Hematopoietic multipotent progenitor cell (in vitro differentiated cells): Measurements from ENCODE around the gene C19orf47. TPM values are rescaled to one million over a fixed set of nuclear protein-coding genes. Genes with fewer than 3 reads are reported as not detected.
"Not testable (repeated sequence)": the region's sequence is repeated elsewhere in the genome, so short reads cannot be mapped to it uniquely, and the experiment has no call there.

Experiments used
- DNase-seq, 3 donors: peaks; one replicate each; pipeline ENCODE4 v3.0.0-alpha.2; 2011 to 2015; ENCODE audit warnings: low read depth in 2 of 3, low spot score in 2 of 3
- total RNA-seq: library from RNA; depleted of rRNA; stranded (reverse); fragments of >200 nt; gene quantifications from one replicate; pipeline ENCODE4 v1.2.3, GENCODE V29; 2012

C19orf47 gene
- total RNA-seq, 1 donor = 12.1 TPM

DNA sequence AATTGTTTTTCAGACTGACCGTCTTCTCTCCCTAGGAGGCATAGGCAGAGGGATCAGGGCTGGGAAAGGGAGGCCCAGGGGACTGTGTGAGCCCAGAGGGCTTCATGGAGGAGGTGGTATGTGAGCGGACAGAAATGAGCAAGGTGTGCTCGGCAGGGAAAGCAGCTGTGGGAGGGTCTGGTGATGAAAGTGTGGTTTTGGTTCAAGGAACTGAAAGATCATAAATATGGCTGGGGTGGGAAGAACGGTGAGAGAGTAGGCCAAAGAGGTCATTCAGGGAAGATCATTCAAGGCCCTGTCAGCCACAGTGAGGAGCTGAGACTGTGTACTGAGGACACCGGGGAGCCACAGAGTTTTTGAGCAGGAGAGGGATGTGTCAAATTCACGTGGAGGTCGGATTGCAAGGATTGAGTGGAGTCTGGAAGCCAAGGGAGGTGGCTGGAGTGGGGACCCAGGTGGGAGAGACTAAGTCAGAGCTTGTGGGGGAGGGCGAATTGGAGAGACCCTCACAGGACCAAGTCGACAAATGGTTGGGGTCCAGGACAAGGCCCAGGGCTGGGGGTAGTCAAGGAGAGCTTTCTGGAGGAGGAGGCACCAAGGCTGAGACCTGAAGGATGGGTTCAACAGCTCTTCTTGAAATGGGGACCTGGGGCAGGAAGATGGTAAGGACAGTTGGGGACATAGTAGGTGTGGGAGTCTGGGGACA, 7.9 kb upstream of the C19orf47 start:
- no peak for DNase-seq

DNA sequence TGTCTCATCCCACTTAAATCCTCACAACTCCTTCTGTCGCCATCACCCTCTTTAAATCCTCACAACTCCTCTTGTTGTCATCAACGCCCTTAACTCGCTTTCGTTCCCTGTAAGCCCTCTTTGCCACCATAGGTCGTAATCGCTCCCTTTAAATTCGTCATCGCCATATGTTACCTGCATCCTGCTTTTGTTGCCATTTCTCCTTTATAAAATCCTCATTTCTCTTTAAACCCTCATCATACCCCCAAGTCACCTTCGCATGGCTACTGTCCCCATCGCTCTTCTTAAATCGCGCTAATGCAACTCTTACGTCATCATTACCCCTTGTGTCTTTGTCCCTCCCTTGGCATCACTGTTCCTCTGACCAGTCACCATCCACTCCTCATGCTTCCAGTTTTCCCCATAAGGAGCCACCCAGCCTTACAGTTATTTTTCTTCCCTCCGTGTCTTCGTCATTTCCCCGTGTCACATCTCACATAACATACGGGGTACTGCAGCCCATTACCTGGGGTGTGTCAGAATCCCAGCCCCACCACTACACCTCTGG, 837 bp upstream of the C19orf47 start:
- DNase-seq = peak in 1 of 3 donors; percentile 45

DNA sequence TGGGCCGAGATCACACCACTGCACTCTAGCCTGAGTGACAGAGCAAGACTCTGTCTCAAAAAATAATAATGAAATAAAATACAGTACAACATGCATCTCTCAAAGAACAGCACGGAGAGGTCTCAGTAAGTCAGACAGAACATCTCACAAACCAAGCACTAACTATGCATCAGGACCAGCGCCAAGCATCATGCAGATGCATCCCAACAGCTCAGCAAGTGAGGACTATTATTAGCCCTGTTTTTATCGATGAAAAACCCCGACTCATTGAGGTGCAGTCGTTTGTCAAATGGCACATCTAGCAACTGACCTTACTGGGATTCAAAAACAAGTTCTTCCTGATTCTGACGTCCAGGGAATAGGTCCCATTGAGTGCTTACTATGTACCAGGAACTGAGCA, 3.8 kb downstream of the C19orf47 start:
- no peak for DNase-seq

DNA sequence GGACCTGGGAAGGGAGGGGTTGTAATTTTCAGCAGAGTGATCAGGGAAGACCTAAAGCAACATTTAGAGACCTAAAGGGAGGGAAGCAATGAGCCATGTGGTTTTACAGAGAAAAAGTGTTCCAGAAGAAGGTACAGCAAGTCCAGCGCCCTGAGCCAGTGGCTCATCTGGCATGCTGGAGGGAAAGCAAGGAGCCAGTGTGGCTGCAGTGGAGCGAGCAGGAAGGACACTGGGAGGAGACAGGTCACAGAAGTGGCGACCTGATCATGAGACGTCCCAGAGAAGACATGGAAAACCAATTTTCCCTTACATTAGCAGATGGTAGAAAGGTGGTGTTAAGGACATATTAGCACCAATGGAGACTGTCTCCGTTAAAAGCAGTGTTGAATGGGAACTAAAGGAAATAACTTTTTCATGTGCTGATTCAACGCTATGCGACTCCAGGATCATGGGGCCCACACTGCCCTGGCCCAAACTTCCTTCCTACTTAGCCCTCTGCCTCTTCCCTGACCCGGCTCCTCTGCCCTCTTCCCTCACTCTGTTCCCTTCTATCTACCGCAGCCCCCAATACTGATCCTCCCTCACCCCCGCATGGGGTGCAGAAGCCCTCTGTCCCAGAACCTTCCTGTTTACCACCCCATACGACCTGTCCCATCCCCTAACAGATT, 5.4 kb downstream of the C19orf47 start:
- no peak for DNase-seq

DNA sequence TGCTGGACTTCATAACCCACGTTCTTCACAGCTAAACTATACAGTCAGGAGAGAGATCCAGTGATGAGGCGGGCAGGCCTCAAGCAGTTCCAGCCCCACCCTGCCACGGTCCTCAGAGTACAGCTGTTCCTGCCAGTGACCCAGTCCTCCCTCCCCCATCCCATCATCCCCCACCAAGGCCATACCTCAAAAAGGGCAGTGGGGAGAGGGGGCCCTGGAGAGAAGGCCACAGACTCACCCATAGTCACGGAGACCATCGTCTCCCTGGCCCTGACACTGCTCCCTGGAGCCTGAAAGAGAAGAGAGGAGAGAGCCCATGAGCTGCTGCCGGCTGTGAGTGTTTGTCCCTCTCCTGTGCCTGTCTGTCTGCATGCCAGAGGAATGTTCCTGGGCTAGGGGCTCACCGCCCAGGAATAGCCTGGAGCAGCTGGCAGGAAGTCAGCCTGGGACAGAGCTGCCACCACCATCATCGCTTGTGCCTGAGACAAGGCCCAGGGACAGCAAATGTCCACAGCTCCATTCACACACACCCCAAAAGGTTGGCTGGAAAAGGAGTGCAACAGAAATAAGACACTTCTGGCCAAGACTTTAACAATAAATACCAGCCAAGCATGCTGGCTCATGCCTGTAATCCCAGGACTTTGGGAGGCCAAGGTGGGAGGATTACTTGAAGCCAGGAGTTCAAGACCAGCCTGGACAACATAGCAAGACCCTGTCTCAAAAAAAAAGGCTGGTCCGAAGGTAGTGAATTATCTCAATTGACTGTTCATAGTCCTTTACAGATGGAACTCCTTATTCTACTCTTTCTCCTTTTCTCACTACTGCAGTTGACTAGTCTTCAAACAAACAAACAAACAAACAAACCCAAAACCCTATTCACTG, 6.4 kb downstream of the C19orf47 start:
- DNase-seq = no peak

DNA sequence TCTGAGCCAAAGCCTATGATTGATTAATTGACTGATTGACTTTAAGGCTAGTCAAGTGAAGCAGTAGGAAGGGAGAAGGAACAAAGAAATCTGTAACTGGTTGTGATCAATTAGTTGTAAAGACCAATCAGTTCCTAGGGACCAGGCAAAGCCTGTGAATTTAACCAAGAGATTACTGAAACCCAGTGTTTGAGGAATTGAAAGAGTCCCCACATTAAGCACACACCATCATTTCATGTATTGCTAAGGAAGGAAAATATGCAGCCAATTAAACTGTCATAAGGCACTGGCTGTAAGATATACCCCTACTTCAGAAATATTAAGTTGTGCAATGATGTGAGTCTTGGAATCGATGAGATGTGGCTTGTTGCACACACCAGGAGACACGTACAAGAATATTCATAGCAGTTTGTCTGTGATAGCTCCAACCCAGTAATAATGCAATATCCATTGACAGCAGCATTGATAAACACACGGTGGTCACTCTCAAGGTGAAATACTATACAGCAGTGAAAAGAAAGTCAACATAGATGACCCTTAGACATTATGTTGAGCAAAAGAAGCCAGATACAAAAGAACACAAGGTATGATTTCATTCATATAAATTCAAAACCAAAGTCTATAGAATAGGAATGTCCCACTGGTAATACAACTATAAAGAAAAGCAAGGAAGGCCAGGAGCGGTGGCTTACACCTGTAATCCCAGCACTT, 9.0 kb downstream of the C19orf47 start:
- no peak for DNase-seq

DNA sequence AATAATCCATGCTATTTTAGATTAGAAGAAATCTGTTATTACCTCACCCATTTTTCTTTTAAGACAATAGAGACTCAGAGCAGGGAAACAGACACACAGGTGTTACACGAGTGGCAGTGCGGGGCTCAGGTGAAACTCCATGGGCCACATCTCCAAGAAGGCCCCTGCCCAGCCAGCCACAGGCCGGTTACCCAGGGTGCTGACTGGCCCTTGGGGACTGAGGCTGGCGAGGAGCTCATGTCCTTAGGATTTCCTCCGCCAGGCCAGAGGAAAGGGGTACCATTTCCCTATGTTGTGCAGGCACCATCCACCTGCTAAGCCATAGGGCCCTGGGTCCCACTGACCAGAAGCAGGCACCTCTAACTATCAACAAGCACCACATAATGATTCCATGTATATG, 10.6 kb downstream of the C19orf47 start:
- DNase-seq = no peak

DNA sequence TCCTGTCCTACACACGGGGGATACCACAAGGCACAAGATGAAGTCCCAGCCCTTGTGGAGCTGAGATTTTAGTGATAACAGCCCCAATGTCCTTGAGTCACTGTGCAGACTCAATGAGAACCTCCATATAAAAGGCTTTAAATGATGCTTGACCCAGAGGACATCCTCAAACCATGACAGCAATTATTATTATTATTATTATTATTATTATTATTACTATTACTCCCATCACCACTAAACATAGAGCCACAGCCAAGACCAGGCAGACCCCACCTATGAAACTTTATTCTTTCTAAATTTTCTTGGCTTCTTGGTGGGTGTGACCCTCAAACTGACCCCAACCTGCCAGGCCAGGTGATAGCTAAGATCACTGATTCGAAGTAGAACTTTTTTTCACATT, 11.1 kb downstream of the C19orf47 start:
- no peak for DNase-seq

DNA sequence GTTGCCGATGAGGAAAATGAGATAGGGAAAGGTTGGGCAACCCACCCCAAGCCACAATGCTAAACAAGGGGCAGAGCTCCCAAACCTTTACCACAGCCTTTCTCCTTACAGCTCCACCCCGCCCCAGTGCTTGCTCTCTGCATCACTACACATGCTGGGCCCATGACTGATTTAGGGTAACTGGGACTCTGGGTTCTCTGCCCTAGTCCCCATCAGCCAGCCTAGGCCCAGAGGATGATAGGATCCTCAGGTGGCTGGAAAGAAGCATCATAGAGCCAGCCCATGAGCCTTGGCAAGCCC, 11.6 kb downstream of the C19orf47 start:
- no peak for DNase-seq

DNA sequence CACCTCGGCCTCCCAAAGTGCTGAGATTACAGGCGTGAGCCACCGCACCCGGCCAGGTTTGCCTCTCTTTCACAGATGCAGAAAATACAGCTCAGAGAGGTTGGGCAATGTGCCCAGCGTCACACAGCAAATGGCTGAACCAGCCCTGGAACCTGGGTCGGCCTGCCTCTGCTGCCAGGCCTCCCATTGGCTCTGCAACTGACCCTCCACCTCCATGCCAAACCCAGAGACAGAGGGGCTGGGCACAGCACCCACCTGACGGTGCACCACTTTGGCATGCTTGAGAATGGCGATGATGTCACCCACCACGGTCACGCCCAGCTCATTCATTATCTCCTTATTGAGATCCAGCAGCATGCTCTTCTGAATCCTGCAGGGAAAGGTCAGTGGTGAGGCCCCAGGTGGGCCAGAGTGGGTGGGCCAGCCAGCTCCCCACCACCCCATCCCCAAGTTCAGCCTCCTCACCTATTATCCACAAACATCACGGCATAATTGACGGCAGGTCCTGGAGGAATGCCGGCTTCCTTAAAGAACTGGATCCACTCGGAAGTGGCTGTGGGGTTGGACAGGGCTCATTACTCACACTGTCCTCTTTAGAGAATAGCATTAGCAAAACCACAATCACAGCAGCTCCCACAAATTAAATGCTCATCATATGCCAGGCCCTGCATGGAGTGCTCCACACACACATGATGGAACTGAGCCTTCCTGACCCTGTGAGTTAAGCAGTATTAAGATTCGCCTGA, 12.2 kb downstream of the C19orf47 start:
- DNase-seq = no peak

DNA sequence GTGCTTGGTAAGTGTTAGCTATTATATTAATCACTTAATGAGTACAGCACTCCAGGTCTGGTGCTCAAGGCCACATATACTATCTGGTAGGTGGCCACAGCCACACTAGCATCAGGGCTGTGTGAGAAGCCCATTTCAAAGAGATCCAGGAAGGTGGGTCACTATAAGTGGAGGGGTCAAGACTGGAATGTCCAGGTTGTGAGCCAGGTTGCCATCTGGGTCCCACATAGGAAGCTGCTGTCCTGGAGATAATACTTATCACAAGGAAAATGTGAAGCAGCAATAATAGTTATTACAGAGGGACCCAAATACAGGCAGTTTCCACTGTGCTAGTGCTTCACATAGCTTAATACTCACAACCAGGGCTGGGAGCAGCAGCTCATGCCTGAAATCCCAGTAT, 13.1 kb downstream of the C19orf47 start:
- no peak for DNase-seq

DNA sequence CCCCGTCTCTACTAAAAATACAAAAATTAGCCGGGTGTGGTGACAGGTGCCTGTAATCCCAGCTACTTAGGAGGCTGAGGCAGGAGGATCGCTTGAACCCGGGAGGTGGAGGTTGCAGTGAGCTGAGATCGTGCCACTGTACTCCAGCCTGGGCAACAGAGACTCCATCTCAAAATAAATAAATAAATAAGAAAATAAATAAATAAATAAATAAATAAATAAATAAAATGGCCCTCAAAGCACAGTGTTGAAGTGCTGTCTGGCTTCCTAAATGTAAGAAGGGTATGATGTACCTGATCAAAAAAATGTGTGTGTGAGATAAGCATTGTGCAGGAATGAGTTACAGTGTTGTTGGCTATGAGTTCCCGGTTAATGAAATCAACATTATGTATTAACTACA, 15.1 kb downstream of the C19orf47 start:
- not testable (repeated sequence) for DNase-seq

DNA sequence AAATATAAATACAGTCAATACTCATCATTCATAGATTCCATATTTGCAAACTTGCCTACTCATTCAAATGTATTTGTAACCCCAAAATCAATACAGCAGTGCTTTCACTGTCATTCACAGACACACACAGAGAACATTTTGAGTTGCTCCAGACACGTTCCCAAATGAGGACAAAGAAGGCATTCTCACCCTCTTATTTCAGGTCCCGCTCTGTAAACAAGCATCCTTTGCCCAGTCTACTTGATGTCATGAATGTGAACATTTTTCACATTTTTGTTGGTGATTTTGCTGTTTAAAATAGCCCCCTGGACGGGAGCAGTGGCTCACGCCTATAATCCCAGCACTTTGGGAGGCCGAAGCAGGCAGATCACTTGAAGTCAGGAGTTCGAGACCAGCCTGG, 15.5 kb downstream of the C19orf47 start:
- no peak for DNase-seq

DNA sequence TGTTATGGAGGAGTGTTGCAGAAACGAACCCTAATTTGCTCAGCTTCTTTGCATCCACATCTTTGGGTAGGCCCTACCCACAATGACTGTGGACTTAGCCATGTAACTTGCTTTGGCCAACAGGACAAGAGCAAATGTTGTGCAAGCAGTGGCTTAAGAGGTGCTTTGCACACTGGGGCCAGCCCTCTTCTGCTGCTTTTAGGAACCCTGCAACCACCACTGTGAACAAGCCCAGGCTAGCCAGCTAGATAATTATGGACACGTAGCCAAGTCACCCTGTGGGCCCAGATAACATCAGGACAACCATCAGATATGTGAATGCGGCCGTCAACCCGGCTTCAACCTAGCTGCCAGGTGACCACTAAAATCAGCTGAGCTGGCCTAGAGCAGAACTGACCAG, 17.1 kb downstream of the C19orf47 start:
- no peak for DNase-seq

DNA sequence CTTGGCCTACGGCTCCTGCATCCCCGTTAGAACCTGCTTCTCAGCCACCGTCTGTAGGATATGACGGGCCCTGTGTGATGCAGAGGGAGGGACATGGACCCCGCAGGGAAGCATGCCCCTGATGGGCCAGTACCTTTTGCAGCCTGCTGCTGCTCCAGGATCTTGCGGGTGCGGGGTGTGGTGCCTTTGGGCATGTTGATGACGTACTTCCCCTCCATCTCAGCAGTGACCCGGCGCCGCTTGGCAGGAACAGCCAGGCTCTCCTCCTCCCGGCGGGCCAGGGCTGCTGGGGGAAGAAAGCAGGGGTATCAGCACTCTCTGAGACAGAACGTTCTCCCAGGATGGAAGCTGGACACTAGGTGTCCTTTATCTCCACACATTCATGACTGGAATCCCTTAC, 22.0 kb downstream of the C19orf47 start:
- DNase-seq = no peak

DNA sequence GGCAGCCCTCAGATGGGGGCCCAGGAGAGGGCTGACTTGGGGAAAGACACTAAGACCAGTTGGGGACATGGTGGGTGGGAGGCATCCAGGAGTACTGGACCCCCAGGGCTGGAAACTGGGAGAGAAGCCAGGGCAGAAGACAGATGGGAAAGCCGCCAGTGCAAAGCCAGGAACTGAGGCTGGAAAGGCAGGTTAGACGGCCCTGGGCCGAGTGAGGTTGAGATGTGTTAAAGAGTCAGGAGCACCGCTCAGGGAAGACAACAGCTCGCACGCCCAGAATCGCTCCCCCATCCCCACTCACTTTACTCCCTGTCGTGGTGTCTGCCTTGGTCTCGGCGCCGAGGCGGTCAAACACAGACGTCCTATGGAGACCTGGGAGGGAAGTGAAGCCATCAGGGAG, 24.5 kb downstream of the C19orf47 start:
- no peak for DNase-seq

DNA sequence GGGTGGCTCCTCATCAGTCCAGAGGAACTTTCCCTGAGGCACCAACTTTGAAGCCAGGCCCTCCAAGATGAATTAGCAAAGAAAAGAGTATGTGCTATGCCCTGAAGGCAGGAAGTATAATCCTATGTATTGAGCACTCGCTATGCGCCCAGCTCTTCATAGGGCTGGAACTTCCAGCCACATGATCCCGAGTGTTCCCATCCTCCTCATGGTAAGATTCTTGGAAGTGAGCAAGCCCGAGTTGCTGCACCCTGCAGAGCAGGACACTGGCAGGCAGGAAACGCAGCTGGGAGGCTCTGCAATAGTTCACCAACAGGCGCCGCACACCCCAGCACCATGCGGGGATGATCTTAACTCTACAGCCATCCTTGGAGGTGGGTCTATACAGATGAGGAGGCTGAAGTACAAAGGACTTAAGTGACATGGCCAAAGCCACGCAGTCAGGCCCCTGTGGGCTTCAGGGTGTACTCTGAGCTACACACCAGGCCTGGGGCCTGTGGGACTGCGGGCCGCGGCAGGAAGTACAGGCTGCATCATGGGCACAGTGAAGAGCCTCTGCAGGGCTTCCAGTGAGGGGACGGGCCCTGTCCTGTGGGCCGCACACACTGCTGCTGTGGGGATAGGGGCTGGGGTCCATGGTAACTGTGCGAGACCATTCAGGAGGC, 25.1 kb downstream of the C19orf47 start:
- no peak for DNase-seq

DNA sequence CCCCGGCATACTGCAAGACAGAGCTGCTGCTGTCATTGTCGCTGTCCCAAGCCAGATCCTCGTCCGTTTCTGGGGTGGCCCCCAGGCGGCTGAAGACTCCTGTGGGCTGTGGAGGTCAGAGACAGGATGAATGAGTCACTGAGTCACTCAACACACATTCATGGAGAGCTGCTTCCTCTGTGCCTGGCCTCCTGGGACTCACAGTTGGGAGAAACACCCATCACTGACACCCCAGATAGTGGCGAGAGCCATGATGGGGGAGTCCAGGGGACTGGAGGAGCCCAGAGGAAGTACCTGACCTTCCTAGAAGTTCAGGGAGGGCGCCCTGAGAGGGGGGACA, 26.0 kb downstream of the C19orf47 start:
- no peak for DNase-seq

DNA sequence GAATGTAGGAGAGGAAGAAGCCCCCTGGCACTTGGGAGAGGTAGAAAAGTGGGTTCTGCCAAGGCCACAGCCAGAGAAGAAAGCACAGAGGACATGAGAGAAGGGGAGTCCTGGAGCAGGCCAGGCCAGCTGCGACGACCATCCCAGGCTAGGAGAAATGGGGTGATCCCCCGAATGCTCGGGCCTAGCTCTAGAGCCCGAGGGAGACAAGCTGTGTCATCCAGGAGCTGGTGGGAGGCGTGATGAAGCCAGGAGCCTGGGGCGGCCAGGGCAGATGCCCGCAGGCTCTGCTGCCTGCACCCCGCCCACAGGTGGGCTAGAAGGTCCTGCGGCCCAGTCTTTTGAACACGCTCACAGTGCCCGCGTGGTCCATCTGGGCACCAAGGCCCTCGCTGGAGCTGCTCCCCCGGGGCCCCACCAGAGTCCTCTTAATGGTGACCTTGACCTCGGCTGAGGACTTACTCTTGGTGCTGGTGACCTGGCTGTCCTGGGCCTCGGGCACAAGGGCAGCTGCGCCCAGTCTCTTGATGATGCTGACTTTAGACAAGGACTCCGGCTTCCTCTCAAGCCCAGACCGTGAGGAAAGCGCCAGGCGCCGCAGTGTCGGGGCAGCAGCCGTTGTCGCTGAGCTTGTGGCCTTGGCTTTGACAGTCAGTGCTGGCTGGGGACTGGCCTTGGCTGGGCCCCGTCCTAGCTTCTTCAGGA, 26.5 kb downstream of the C19orf47 start:
- DNase-seq = no peak
